Endodermal cell (in vitro differentiated cells): ENCODE data around the gene EPPIN. TPM values are rescaled to one million over a fixed set of nuclear protein-coding genes. Genes with fewer than 3 reads are reported as not detected.

Source experiments
- DNase-seq: peaks from one replicate; pipeline ENCODE4 v3.0.0-alpha.2; 2017
- H3K27ac ChIP-seq: 2 replicates; pipeline ENCODE4 v1.5.1; 2013; ENCODE audit warnings: mild to moderate bottlenecking, low read depth, low read length, moderate library complexity
- H3K27me3 ChIP-seq: 2 replicates; pipeline ENCODE4 v1.6.1; 2013; ENCODE audit warnings: mild to moderate bottlenecking, low read length, moderate library complexity; ENCODE audit not compliant: insufficient read depth, control insufficient read depth, poor library complexity, severe bottlenecking
- H3K36me3 ChIP-seq: 2 replicates; pipeline ENCODE4 v1.7.0; 2013; ENCODE audit warnings: mild to moderate bottlenecking, low read length, moderate library complexity; ENCODE audit not compliant: control insufficient read depth, insufficient read depth
- H3K4me1 ChIP-seq: one replicate; pipeline ENCODE4 v1.7.0; 2013; ENCODE audit warnings: low read length; ENCODE audit not compliant: control insufficient read depth, insufficient read depth
- H3K4me3 ChIP-seq: 2 replicates; pipeline ENCODE4 v1.5.1; 2013; ENCODE audit warnings: mild to moderate bottlenecking, low read length, moderate library complexity
- H3K9ac ChIP-seq: 2 replicates; pipeline ENCODE4 v1.6.1; 2013; ENCODE audit warnings: mild to moderate bottlenecking, low read length, moderate library complexity; ENCODE audit not compliant: poor library complexity, severe bottlenecking; ENCODE audit errors: extremely low read depth
- H3K9me3 ChIP-seq: 2 replicates; pipeline ENCODE4 v1.6.1; 2013; ENCODE audit warnings: mild to moderate bottlenecking, low read length, moderate library complexity; ENCODE audit not compliant: control insufficient read depth
- H3K27ac Mint-ChIP-seq: 2 replicates; pipeline ENCODE4 v1.8.0; 2020; ENCODE audit warnings: mixed read lengths
- H3K27me3 Mint-ChIP-seq: 2 replicates; pipeline ENCODE4 v1.8.0; 2021; ENCODE audit warnings: mild to moderate bottlenecking, mixed read lengths; ENCODE audit not compliant: insufficient read depth
- H3K36me3 Mint-ChIP-seq: 2 replicates; pipeline ENCODE4 v1.8.0; 2020; ENCODE audit warnings: low read depth, mixed read lengths
- H3K4me1 Mint-ChIP-seq: 2 replicates; pipeline ENCODE4 v1.8.0; 2020; ENCODE audit warnings: mixed read lengths
- H3K4me3 Mint-ChIP-seq: 2 replicates; pipeline ENCODE4 v1.8.0; 2020; ENCODE audit warnings: mild to moderate bottlenecking, moderate library complexity, mixed read lengths
- H3K9me3 Mint-ChIP-seq: 2 replicates; pipeline ENCODE4 v1.8.0; 2020; ENCODE audit warnings: mild to moderate bottlenecking, mixed read lengths
- CTCF ChIP-seq: fragments of 200-600 bp; sonication (generic); conservative IDR thresholded peaks from 2 replicates; pipeline ENCODE4 v1.5.0; 2021; ENCODE audit warnings: antibody characterized with exemption, mild to moderate bottlenecking
- WGBS, 2 experiments: methylation state at CpG; one replicate each; pipeline versions ENCODE4 v1.1.5 to v1.1.7; 2013; ENCODE audit warnings: missing lambda C conversion rate in 2 of 2, mixed read lengths in 1 of 2; ENCODE audit not compliant: insufficient coverage in 1 of 2, insufficient read length in 1 of 2; 5-methylcytosine and 5-hydroxymethylcytosine counted together
- total RNA-seq, 2 donors: library from RNA; stranded (reverse); fragmentation: NEBNext Ultra II Directional in 1 of 2; extraction: Animal tissue kit (Norgen Biotek cat#: 25700) in 1 of 2; gene quantifications; 2 replicates in 1 of 2; 3 replicates in 1 of 2; pipeline ENCODE4 v1.2.1, GENCODE V29; 2021

The EPPIN gene
- total RNA-seq, 2 donors from 2014 or later: 0.18 TPM; not detected in 1

- H3K9ac ChIP-seq: no peak overlapping the region
- Mint-ChIP-seq H3K4me3 (no peak overlapping the region), H3K36me3 (peaks cover 7% of the 10 kb centered on the region), H3K9me3 (peaks cover 23% of the 10 kb centered on the region), H3K27ac (no peak overlapping the region), H3K4me1 (peaks cover 21% of the 10 kb centered on the region), H3K27me3 (peaks cover 81% of the 10 kb centered on the region)
- peaks cover 7% of the 10 kb centered on the region for H3K4me1 ChIP-seq
- DNase-seq: no peak
- 91 to 92% methylated on average over 6 to 7 of the region's 7 CpGs for WGBS, 2 experiments
- TF ChIP-seq CTCF: no peak
- H3K4me3 ChIP-seq: no peak overlapping the region
- peaks cover 20% of the 10 kb centered on the region for H3K9me3 ChIP-seq
- no peak overlapping the region for H3K27ac ChIP-seq
- peaks cover 86% of the 10 kb centered on the region for H3K27me3 ChIP-seq
- no peaks in the 10 kb centered on the region for H3K36me3 ChIP-seq
Measured at GRCh38 chr20:45508068-45508886, 38.9 kb downstream of the EPPIN start.

GRCh38 chr20:45507011-45507820 is 40.0 kb downstream of the EPPIN start:
- 85 to 91% methylated on average over 4 to 5 of the region's 5 CpGs for WGBS, 2 experiments
- H3K4me3 ChIP-seq: no peak overlapping the region
- H3K27ac Mint-ChIP-seq: no peak overlapping the region
- no peak for DNase-seq
- peaks cover 21% of the 10 kb centered on the region for H3K4me1 Mint-ChIP-seq
- no peak overlapping the region for H3K4me3 Mint-ChIP-seq
- H3K36me3 ChIP-seq: no peaks in the 10 kb centered on the region
- H3K9me3 ChIP-seq: peaks cover 20% of the 10 kb centered on the region
- H3K27me3 Mint-ChIP-seq: peaks cover 80% of the 10 kb centered on the region
- H3K36me3 Mint-ChIP-seq: peaks cover 7% of the 10 kb centered on the region
- no peak for TF ChIP-seq CTCF
- peaks cover 86% of the 10 kb centered on the region for H3K27me3 ChIP-seq
- peaks cover 23% of the 10 kb centered on the region for H3K9me3 Mint-ChIP-seq
- H3K27ac ChIP-seq: no peak overlapping the region
- H3K4me1 ChIP-seq: peaks cover 7% of the 10 kb centered on the region
- H3K9ac ChIP-seq: no peak overlapping the region

- H3K36me3 Mint-ChIP-seq: peaks cover 7% of the 10 kb centered on the region
- TF ChIP-seq CTCF: no peak
- H3K4me1 ChIP-seq: peaks cover 7% of the 10 kb centered on the region
- peaks cover 21% of the 10 kb centered on the region for H3K4me1 Mint-ChIP-seq
- H3K27me3 Mint-ChIP-seq: peaks cover 78% of the 10 kb centered on the region
- no peak overlapping the region for H3K9ac ChIP-seq
- 83 to 93% methylated on average over 2 of the region's 2 CpGs for WGBS, 2 experiments
- H3K9me3 Mint-ChIP-seq: peaks cover 23% of the 10 kb centered on the region
- no peak overlapping the region for H3K27ac Mint-ChIP-seq
- DNase-seq: no peak
- H3K4me3 Mint-ChIP-seq: no peak overlapping the region
- H3K4me3 ChIP-seq: no peak overlapping the region
- no peaks in the 10 kb centered on the region for H3K36me3 ChIP-seq
- peaks cover 20% of the 10 kb centered on the region for H3K9me3 ChIP-seq
- peaks cover 86% of the 10 kb centered on the region for H3K27me3 ChIP-seq
- H3K27ac ChIP-seq: no peak overlapping the region
Measured at GRCh38 chr20:45506398-45506797, 40.8 kb downstream of the EPPIN start.
